NCI-H2227 (cell line): ENCODE data around the gene RANBP3.
"Not testable (repeated sequence)": the region's sequence is repeated elsewhere in the genome, so short reads cannot be mapped to it uniquely, and the experiment has no call there.

Experiments
- DNase-seq: peaks from one replicate; lab custom pipeline; 2025; ENCODE audit not compliant: unreplicated experiment; lab: John Stamatoyannopoulos, UW

Gene RANBP3

GRCh38 chr19:5977785-5978605 is at the start of gene RANBP3:
Gene RANBP3 (minus strand): TSS chr19:5978140. CDS start chr19:5978082, 58 bp downstream.
- DNase-seq, result peak; percentile 98

- DNase-seq, result no peak
Measured at GRCh38 chr19:6026390-6027227, 48.7 kb upstream of the RANBP3 start.

- not testable (repeated sequence) for DNase-seq
Measured at GRCh38 chr19:6024756-6025155, 46.8 kb upstream of the RANBP3 start.

- no peak for DNase-seq
Measured at GRCh38 chr19:6023936-6024335, 46.0 kb upstream of the RANBP3 start.

- DNase-seq, result no peak
Measured at GRCh38 chr19:6023085-6023682, 45.2 kb upstream of the RANBP3 start.

GRCh38 chr19:6022570-6023064 is 44.7 kb upstream of the RANBP3 start:
- DNase-seq, result no peak

GRCh38 chr19:6021878-6022569 is 44.1 kb upstream of the RANBP3 start:
- DNase-seq, result peak; percentile 78

- no peak for DNase-seq
Measured at GRCh38 chr19:6020972-6021805, 43.2 kb upstream of the RANBP3 start.

GRCh38 chr19:6020166-6020882 is 42.4 kb upstream of the RANBP3 start:
- DNase-seq, result no peak

- DNase-seq, result no peak
Measured at GRCh38 chr19:6018786-6019185, 40.8 kb upstream of the RANBP3 start.

GRCh38 chr19:6017576-6017975 is 39.6 kb upstream of the RANBP3 start:
- no peak for DNase-seq

- DNase-seq, result no peak
Measured at GRCh38 chr19:6015841-6016545, 38.1 kb upstream of the RANBP3 start.

- DNase-seq, result no peak
Measured at GRCh38 chr19:6014551-6015135, 36.7 kb upstream of the RANBP3 start.

GRCh38 chr19:6012426-6013170 is 34.7 kb upstream of the RANBP3 start:
- DNase-seq, result no peak

- no peak for DNase-seq
Measured at GRCh38 chr19:6011794-6012193, 33.9 kb upstream of the RANBP3 start.

- DNase-seq, result no peak
Measured at GRCh38 chr19:6011206-6011605, 33.3 kb upstream of the RANBP3 start.

- DNase-seq, result no peak
Measured at GRCh38 chr19:6010107-6010506, 32.2 kb upstream of the RANBP3 start.

- no peak for DNase-seq
Measured at GRCh38 chr19:6007866-6008265, 29.9 kb upstream of the RANBP3 start.
